ENCODE data around the gene TBX5.

Gene TBX5

DNA sequence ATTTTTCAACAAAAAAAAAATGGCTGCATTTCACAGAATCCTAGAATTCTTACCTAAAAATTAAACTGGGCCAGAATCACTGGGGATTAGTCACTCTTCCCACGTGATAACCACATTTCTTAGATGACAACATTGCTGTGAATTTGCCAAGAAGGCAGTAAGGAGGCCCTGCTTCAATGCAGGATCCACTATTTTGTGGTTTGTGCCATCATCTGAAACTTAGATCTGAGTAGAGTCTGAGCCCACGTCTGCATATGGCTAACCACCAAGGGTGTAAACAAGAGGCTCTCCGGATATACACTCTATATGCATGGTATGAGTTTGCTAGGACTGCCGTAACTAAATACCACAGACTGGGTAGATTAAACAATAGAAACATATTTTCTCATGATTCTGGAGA is 24.4 kb upstream of the TBX5 start:
- Histone ChIP-seq H3K4me1 (ENCODE audit: control insufficient read depth, insufficient read depth, low read length) (no peaks in the 10 kb centered on the region; the same call in 1 of the 2 replicates), H3K36me3 (ENCODE audit: control insufficient read depth, insufficient read depth, low read length) (no peaks in the 10 kb centered on the region), H3K9me3 (ENCODE audit: control insufficient read depth, insufficient read depth, low read length) (no peaks in the 10 kb centered on the region), H3K27ac (ENCODE audit: low read length) (no peak overlapping the region), H3K27me3 (ENCODE audit: control insufficient read depth, insufficient read depth, low read length) (0 out of 2 replicates have a peak, but pooled peaks cover 1% of the 10 kb centered on the region), H3K4me3 (ENCODE audit: low read length) (no peak overlapping the region)
- no peak for DNase-seq (ENCODE audit: low read depth, low spot score)
- WGBS (ENCODE audit: insufficient coverage, insufficient read length), result no CpG with 5 or more reads among the region's 4 CpGs

- no peaks in the 10 kb centered on the region for H3K9me3 ChIP-seq (ENCODE audit: control insufficient read depth, insufficient read depth, low read length)
- H3K27ac ChIP-seq (ENCODE audit: low read length), result no peak overlapping the region
- no CpG with 5 or more reads among the region's 3 CpGs for WGBS (ENCODE audit: insufficient coverage, insufficient read length)
- H3K27me3 ChIP-seq (ENCODE audit: control insufficient read depth, insufficient read depth, low read length), result no peaks in the 10 kb centered on the region
- no peak for DNase-seq (ENCODE audit: low read depth, low spot score)
- H3K4me3 ChIP-seq (ENCODE audit: low read length), result no peak overlapping the region
- no peaks in the 10 kb centered on the region for H3K4me1 ChIP-seq (ENCODE audit: control insufficient read depth, insufficient read depth, low read length)
- no peaks in the 10 kb centered on the region for H3K36me3 ChIP-seq (ENCODE audit: control insufficient read depth, insufficient read depth, low read length)
Measured at GRCh38 chr12:114425031-114425626, 19.2 kb upstream of the TBX5 start.

GRCh38 chr12:114420944-114421335 is 15.0 kb upstream of the TBX5 start:
- H3K36me3 ChIP-seq (ENCODE audit: control insufficient read depth, insufficient read depth, low read length), result no peaks in the 10 kb centered on the region
- H3K9me3 ChIP-seq (ENCODE audit: control insufficient read depth, insufficient read depth, low read length), result no peaks in the 10 kb centered on the region
- H3K27me3 ChIP-seq (ENCODE audit: control insufficient read depth, insufficient read depth, low read length), result peaks cover 19% of the 10 kb centered on the region
- no peaks in the 10 kb centered on the region for H3K4me1 ChIP-seq (ENCODE audit: control insufficient read depth, insufficient read depth, low read length)
- WGBS (ENCODE audit: insufficient coverage, insufficient read length), result no CpG with 5 or more reads among the region's 4 CpGs
- H3K27ac ChIP-seq (ENCODE audit: low read length), result no peak overlapping the region
- no peak overlapping the region for H3K4me3 ChIP-seq (ENCODE audit: low read length)
- no peak for DNase-seq (ENCODE audit: low read depth, low spot score)

- Histone ChIP-seq H3K9me3 (ENCODE audit: control insufficient read depth, insufficient read depth, low read length) (no peaks in the 10 kb centered on the region), H3K27ac (ENCODE audit: low read length) (no peak overlapping the region), H3K27me3 (ENCODE audit: control insufficient read depth, insufficient read depth, low read length) (peaks cover 25% of the 10 kb centered on the region), H3K4me1 (ENCODE audit: control insufficient read depth, insufficient read depth, low read length) (no peaks in the 10 kb centered on the region), H3K36me3 (ENCODE audit: control insufficient read depth, insufficient read depth, low read length) (no peaks in the 10 kb centered on the region), H3K4me3 (ENCODE audit: low read length) (no peak overlapping the region)
- WGBS (ENCODE audit: insufficient coverage, insufficient read length), result no CpG with 5 or more reads among the region's 8 CpGs
- no peak for DNase-seq (ENCODE audit: low read depth, low spot score)
Measured at GRCh38 chr12:114420182-114420943, 14.4 kb upstream of the TBX5 start.

DNA sequence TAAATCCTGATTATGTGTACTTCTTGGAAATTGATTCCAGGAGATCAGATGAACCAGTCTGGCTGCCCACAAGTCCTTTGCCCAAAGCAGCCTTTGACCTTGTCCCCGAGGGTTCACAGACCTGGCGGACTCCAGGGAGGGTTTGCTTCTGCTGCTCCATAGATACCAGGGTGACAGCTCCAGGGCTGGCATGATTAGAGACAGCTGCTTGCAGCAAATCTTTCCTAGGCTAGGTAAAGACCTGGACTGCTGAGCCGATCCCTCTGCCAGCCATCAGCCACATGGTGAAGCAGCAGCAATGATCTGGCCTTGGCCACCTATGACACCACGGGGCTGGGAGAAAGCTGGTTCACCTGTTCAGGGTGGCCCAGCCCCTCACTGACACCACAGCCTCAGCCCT is 10.1 kb upstream of the TBX5 start:
- Histone ChIP-seq H3K27ac (ENCODE audit: low read length) (no peak overlapping the region), H3K27me3 (ENCODE audit: control insufficient read depth, insufficient read depth, low read length) (peaks cover 68% of the 10 kb centered on the region)

DNA sequence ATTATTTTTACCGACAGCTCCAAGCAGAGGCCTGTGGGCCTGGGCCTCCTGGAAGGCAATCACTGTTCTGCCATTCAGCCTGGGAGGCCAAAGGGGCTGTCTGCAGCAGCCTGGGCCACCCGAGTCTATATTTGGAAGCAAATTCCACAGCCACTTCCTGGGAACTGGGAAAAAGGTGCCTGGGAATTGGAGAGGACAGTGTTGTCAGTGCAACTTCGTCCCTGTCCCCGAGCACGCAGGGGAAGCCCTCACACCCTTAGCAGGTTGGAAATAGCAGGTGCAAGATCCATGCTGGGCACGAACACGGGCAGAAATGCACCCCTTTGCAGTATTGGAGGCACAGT is 9.6 kb upstream of the TBX5 start:
- no peaks in the 10 kb centered on the region; the same call in 1 of the 2 replicates for H3K4me1 ChIP-seq (ENCODE audit: control insufficient read depth, insufficient read depth, low read length)
- DNase-seq (ENCODE audit: low read depth, low spot score), result no peak
- no peak overlapping the region for H3K4me3 ChIP-seq (ENCODE audit: low read length)
- H3K27me3 ChIP-seq (ENCODE audit: control insufficient read depth, insufficient read depth, low read length), result peaks cover 73% of the 10 kb centered on the region
- WGBS (ENCODE audit: insufficient coverage, insufficient read length), result no CpG with 5 or more reads among the region's 7 CpGs
- no peaks in the 10 kb centered on the region for H3K9me3 ChIP-seq (ENCODE audit: control insufficient read depth, insufficient read depth, low read length)
- no peak overlapping the region for H3K27ac ChIP-seq (ENCODE audit: low read length)
- no peaks in the 10 kb centered on the region for H3K36me3 ChIP-seq (ENCODE audit: control insufficient read depth, insufficient read depth, low read length)

More for the DNA sequence above, 10.1 kb upstream of the TBX5 start:
- WGBS (ENCODE audit: insufficient coverage, insufficient read length), result no CpG with 5 or more reads among the region's 4 CpGs
- Histone ChIP-seq H3K4me3 (ENCODE audit: low read length) (no peak overlapping the region), H3K4me1 (ENCODE audit: control insufficient read depth, insufficient read depth, low read length) (no peaks in the 10 kb centered on the region; the same call in 1 of the 2 replicates), H3K9me3 (ENCODE audit: control insufficient read depth, insufficient read depth, low read length) (no peaks in the 10 kb centered on the region), H3K36me3 (ENCODE audit: control insufficient read depth, insufficient read depth, low read length) (no peaks in the 10 kb centered on the region)
- DNase-seq (ENCODE audit: low read depth, low spot score), result no peak

DNA sequence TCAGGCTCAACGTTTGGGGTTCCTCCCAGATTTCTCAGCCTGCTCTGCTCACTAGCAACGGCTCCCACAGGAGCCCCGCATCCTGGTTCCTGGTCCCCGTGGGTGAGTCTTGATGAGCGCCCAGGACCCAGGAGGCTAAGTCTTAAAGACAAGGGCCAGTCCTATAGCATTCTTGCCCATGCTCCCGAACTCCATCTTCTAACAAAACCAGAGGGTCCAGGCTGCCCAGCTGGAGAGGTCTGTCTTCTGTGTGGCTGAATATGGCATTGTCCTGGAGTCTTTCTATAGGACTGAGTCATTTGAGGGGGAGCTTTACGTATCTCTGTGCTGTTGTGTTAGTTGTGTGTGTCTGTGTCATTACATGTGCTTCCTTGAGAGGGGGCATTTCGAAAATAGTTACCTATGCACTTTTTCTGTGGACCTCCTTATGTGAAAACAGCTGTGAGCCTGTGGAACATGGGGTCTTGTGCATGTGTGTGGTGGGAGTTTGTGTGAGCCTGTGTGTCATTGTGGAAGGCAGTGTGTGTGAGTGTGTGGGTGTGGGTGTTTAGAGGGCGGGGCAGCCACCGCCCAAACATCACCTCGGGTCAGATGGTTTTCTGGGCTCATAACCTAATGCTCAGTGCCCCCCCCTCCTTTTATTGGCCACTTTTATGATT is 9.1 kb upstream of the TBX5 start:
- peaks cover 78% of the 10 kb centered on the region for H3K27me3 ChIP-seq (ENCODE audit: control insufficient read depth, insufficient read depth, low read length)
- no peaks in the 10 kb centered on the region for H3K9me3 ChIP-seq (ENCODE audit: control insufficient read depth, insufficient read depth, low read length)
- H3K27ac ChIP-seq (ENCODE audit: low read length), result no peak overlapping the region
- no CpG with 5 or more reads among the region's 11 CpGs for WGBS (ENCODE audit: insufficient coverage, insufficient read length)
- no peak overlapping the region for H3K4me3 ChIP-seq (ENCODE audit: low read length)
- DNase-seq (ENCODE audit: low read depth, low spot score), result no peak
- no peaks in the 10 kb centered on the region for H3K36me3 ChIP-seq (ENCODE audit: control insufficient read depth, insufficient read depth, low read length)
- H3K4me1 ChIP-seq (ENCODE audit: control insufficient read depth, insufficient read depth, low read length), result no peaks in the 10 kb centered on the region; the same call in 1 of the 2 replicates

- Histone ChIP-seq H3K36me3 (ENCODE audit: control insufficient read depth, insufficient read depth, low read length) (no peaks in the 10 kb centered on the region), H3K27ac (ENCODE audit: low read length) (no peak overlapping the region), H3K4me1 (ENCODE audit: control insufficient read depth, insufficient read depth, low read length) (no peaks in the 10 kb centered on the region; the same call in 1 of the 2 replicates), H3K27me3 (ENCODE audit: control insufficient read depth, insufficient read depth, low read length) (peaks cover 85% of the 10 kb centered on the region), H3K4me3 (ENCODE audit: low read length) (no peak overlapping the region; the same call in 1 of the 2 replicates), H3K9me3 (ENCODE audit: control insufficient read depth, insufficient read depth, low read length) (no peaks in the 10 kb centered on the region)
- WGBS (ENCODE audit: insufficient coverage, insufficient read length), result no CpG with 5 or more reads among the region's 48 CpGs
- no peak for DNase-seq (ENCODE audit: low read depth, low spot score)
Measured at GRCh38 chr12:114414031-114414865, 8.3 kb upstream of the TBX5 start.

- no CpG with 5 or more reads among the region's 20 CpGs for WGBS (ENCODE audit: insufficient coverage, insufficient read length)
- H3K36me3 ChIP-seq (ENCODE audit: control insufficient read depth, insufficient read depth, low read length), result no peaks in the 10 kb centered on the region
- no peaks in the 10 kb centered on the region for H3K9me3 ChIP-seq (ENCODE audit: control insufficient read depth, insufficient read depth, low read length)
- H3K4me3 ChIP-seq (ENCODE audit: low read length), result no peak overlapping the region
- no peak overlapping the region for H3K27ac ChIP-seq (ENCODE audit: low read length)
- H3K4me1 ChIP-seq (ENCODE audit: control insufficient read depth, insufficient read depth, low read length), result peaks cover 2% of the 10 kb centered on the region
- DNase-seq (ENCODE audit: low read depth, low spot score), result no peak
- H3K27me3 ChIP-seq (ENCODE audit: control insufficient read depth, insufficient read depth, low read length), result peaks cover 97% of the 10 kb centered on the region
Measured at GRCh38 chr12:114412825-114413749, 7.1 kb upstream of the TBX5 start.
